Caco-2 (cell line): Measurements from ENCODE around the gene CNIH2. TPM values are rescaled to one million over a fixed set of nuclear protein-coding genes. Genes with fewer than 3 reads are reported as not detected.
A peak's percentile ranks its signal among the peaks of the same experiment; 100 is the strongest.
"Not testable (repeated sequence)": the region's sequence is repeated elsewhere in the genome, so short reads cannot be mapped to it uniquely, and the experiment has no call there.

Experiments used
- BruUV-seq: library from RNA; stranded (reverse); fragments of 400-500 nt; replicated peaks from 2 replicates; lab custom pipeline; 2021; lab: Mats Ljungman, UMichigan
- CTCF ChIA-PET: fragments of 300-600 bp; sonication (Branson Sonifier 250); formaldehyde crosslinking; loops from one replicate; lab custom pipeline; 2022; ENCODE audit warnings: antibody characterized with exemption; lab: Charles Lee
- POLR2A ChIA-PET: fragments of 300-600 bp; sonication (Branson Sonifier 250); formaldehyde crosslinking; loops from one replicate; lab custom pipeline; 2022; ENCODE audit warnings: antibody characterized with exemption; lab: Charles Lee
- DNase-seq, 2 experiments: peaks; one replicate each; pipeline versions ENCODE4 v3.0.0 to v3.0.0-alpha.2; 2020 to 2022
- H3K27me3 ChIP-seq: replicated peaks from 2 replicates; pipeline ENCODE4 v1.6.0; 2011; ENCODE audit warnings: low read length; ENCODE audit not compliant: control insufficient read depth, insufficient read depth
- H3K36me3 ChIP-seq: 2 replicates; pipeline ENCODE4 v1.5.1; 2011; ENCODE audit warnings: low read length; ENCODE audit not compliant: control insufficient read depth, insufficient read depth
- H3K4me1 ChIP-seq: fragments of 250-450 bp; sonication (Bioruptor Pico); 2 replicates; pipeline ENCODE4 v1.5.1; 2020; ENCODE audit warnings: mild to moderate bottlenecking
- H3K4me3 ChIP-seq: 2 replicates; pipeline ENCODE4 v1.5.1; 2011; ENCODE audit warnings: low read depth, mild to moderate bottlenecking, control low read depth, low read length
- H3K9me3 ChIP-seq: fragments of 250-450 bp; sonication (Bioruptor Pico); 2 replicates; pipeline ENCODE4 v1.5.1; 2020; ENCODE audit warnings: mild to moderate bottlenecking, moderate library complexity
- H3K27ac Mint-ChIP-seq: one replicate; pipeline ENCODE4 v1.8.0; 2022; ENCODE audit warnings: mixed read lengths; ENCODE audit not compliant: unreplicated experiment
- H3K27me3 Mint-ChIP-seq: one replicate; pipeline ENCODE4 v1.8.0; 2022; ENCODE audit warnings: mixed read lengths; ENCODE audit not compliant: insufficient read depth, unreplicated experiment
- H3K36me3 Mint-ChIP-seq: one replicate; pipeline ENCODE4 v1.8.0; 2022; ENCODE audit warnings: mild to moderate bottlenecking, mixed read lengths; ENCODE audit not compliant: insufficient read depth, unreplicated experiment
- H3K4me1 Mint-ChIP-seq: one replicate; pipeline ENCODE4 v1.8.0; 2022; ENCODE audit warnings: low read depth, mixed read lengths; ENCODE audit not compliant: unreplicated experiment
- H3K4me3 Mint-ChIP-seq: one replicate; pipeline ENCODE4 v1.8.0; 2022; ENCODE audit warnings: mild to moderate bottlenecking, moderate library complexity, mixed read lengths; ENCODE audit not compliant: unreplicated experiment
- H3K9me3 Mint-ChIP-seq: one replicate; pipeline ENCODE4 v1.8.0; 2022; ENCODE audit warnings: mixed read lengths; ENCODE audit not compliant: unreplicated experiment
- CTCF ChIP-seq, 2 experiments: fragments of 200-600 bp in 1 of 2; IDR thresholded peaks; 1 replicate in 1 of 2; 2 replicates in 1 of 2; pipeline versions ENCODE4 v1.5.1 to v1.8.0; 2011 to 2022; ENCODE audit warnings: antibody characterized with exemption in 1 of 2, control low read depth in 1 of 2, inconsistent platforms in 1 of 2, low read depth in 1 of 2, low read length in 1 of 2, mild to moderate bottlenecking in 1 of 2, moderate library complexity in 1 of 2; ENCODE audit not compliant: insufficient read depth in 1 of 2, severe bottlenecking in 1 of 2, unreplicated experiment in 1 of 2
- intact Hi-C: fragments of 100-400 bp; cut with micrococcal nuclease; formaldehyde crosslinking; loops from one replicate; pipeline ENCODE4 v1.10.0; 2022; ENCODE audit not compliant: unreplicated experiment
- total RNA-seq: library from RNA; stranded (reverse); gene quantifications from 2 replicates; pipeline ENCODE4 v1.2.3, GENCODE V29; 2022

The CNIH2 gene
- total RNA-seq, 1 experiment from 2014 or later, result 6.1 TPM

GRCh38 chr11:66317723-66318599 is 40.0 kb downstream of the CNIH2 start:
- Mint-ChIP-seq H3K4me3 (no peak overlapping the region), H3K27ac (peak overlapping the region; percentile 70), H3K27me3 (no peaks in the 10 kb centered on the region), H3K9me3 (peaks cover 15% of the 10 kb centered on the region), H3K36me3 (peaks cover 5% of the 10 kb centered on the region), H3K4me1 (peaks cover 22% of the 10 kb centered on the region)
- peak; percentile 59 for DNase-seq
- H3K4me3 ChIP-seq, result no peak overlapping the region
- no peak for TF ChIP-seq CTCF (IDR thresholded peaks at IDR 0.05; ENCODE audit: insufficient read depth in 1 of 2, low read depth in 1 of 2, low read length in 1 of 2, severe bottlenecking in 1 of 2, unreplicated experiment in 1 of 2)
- H3K9me3 ChIP-seq, result peaks cover 12% of the 10 kb centered on the region; the same call in 1 of the 2 replicates
- CTCF ChIA-PET, result interaction anchor here (0.6 to 1.8 kb wide), 6 partner anchors 11 to 430 kb away, joined by 3 to 7 read pairs (median 4); partner anchors contain the start of genes FIBP, RIN1 and YIF1A
- no TSS peak for BruUV-seq
- intact Hi-C loops, result no loop called here
- peaks cover 34% of the 10 kb centered on the region for H3K4me1 ChIP-seq
- no peaks in the 10 kb centered on the region for H3K27me3 ChIP-seq
- POLR2A ChIA-PET, result no interaction called here
- H3K36me3 ChIP-seq, result no peaks in the 10 kb centered on the region

- Mint-ChIP-seq H3K27me3 (no peaks in the 10 kb centered on the region), H3K4me3 (no peak overlapping the region), H3K9me3 (peaks cover 15% of the 10 kb centered on the region), H3K27ac (peak overlapping the region; percentile 70), H3K4me1 (peaks cover 25% of the 10 kb centered on the region), H3K36me3 (peaks cover 5% of the 10 kb centered on the region)
- CTCF ChIA-PET, result interaction anchor here (0.9 to 1.8 kb wide), 4 partner anchors 10 to 29 kb away, joined by 3 to 7 read pairs (median 4); partner anchors contain the start of genes RIN1 and YIF1A
- no peak for TF ChIP-seq CTCF (IDR thresholded peaks at IDR 0.05; ENCODE audit: insufficient read depth in 1 of 2, low read depth in 1 of 2, low read length in 1 of 2, severe bottlenecking in 1 of 2, unreplicated experiment in 1 of 2)
- H3K36me3 ChIP-seq, result no peaks in the 10 kb centered on the region
- H3K9me3 ChIP-seq, result peaks cover 12% of the 10 kb centered on the region; the same call in 1 of the 2 replicates
- H3K4me3 ChIP-seq, result no peak overlapping the region
- H3K4me1 ChIP-seq, result peaks cover 30% of the 10 kb centered on the region
- DNase-seq, result no peak
- BruUV-seq, result no TSS peak
- POLR2A ChIA-PET, result no interaction called here
- intact Hi-C loops, result no loop called here
- H3K27me3 ChIP-seq, result no peaks in the 10 kb centered on the region
Observed at GRCh38 chr11:66318600-66318970, 40.6 kb downstream of the CNIH2 start.

GRCh38 chr11:66320289-66320688 is 42.3 kb downstream of the CNIH2 start:
- Histone ChIP-seq H3K9me3 (peaks cover 12% of the 10 kb centered on the region; the same call in 1 of the 2 replicates), H3K4me1 (peaks cover 34% of the 10 kb centered on the region)
- BruUV-seq, H3K36me3 ChIP-seq, POLR2A ChIA-PET, H3K27me3 ChIP-seq, intact Hi-C loops, H3K27ac Mint-ChIP-seq, H3K4me3 Mint-ChIP-seq, DNase-seq, H3K4me3 ChIP-seq, H3K27me3 Mint-ChIP-seq, H3K36me3 Mint-ChIP-seq: not testable (repeated sequence)
- CTCF ChIA-PET, result interaction anchor here (0.9 kb wide), 1 partner anchor 31 kb away, joined by 3 read pairs; the partner anchor contains the start of gene YIF1A
- Mint-ChIP-seq H3K9me3 (peaks cover 15% of the 10 kb centered on the region), H3K4me1 (peaks cover 25% of the 10 kb centered on the region)

GRCh38 chr11:66320748-66321147 is 42.8 kb downstream of the CNIH2 start:
- H3K4me3 ChIP-seq, intact Hi-C loops, H3K4me3 Mint-ChIP-seq, CTCF ChIA-PET, DNase-seq, H3K27ac Mint-ChIP-seq, H3K27me3 Mint-ChIP-seq, POLR2A ChIA-PET, H3K36me3 ChIP-seq, H3K27me3 ChIP-seq, BruUV-seq, H3K36me3 Mint-ChIP-seq: not testable (repeated sequence)
- peaks cover 15% of the 10 kb centered on the region for H3K9me3 Mint-ChIP-seq
- Histone ChIP-seq H3K4me1 (peaks cover 38% of the 10 kb centered on the region), H3K9me3 (peaks cover 12% of the 10 kb centered on the region; the same call in 1 of the 2 replicates)
- H3K4me1 Mint-ChIP-seq, result peaks cover 25% of the 10 kb centered on the region
